B cell (primary cell): ENCODE results near the gene RANBP3. TPM values are rescaled to one million over a fixed set of nuclear protein-coding genes. Genes with fewer than 3 reads are reported as not detected.
A peak's percentile ranks its signal among the peaks of the same experiment; 100 is the strongest.

ENCODE experiments used
- ATAC-seq: fragments of 200-7000 bp; cut with Tn5 transposase; one replicate; pipeline ENCODE4 v1.10.0; 2021; ENCODE audit warnings: low read depth, mild to moderate bottlenecking, moderate number of reproducible peaks, moderate library complexity
- CTCF ChIA-PET: fragments of 350-600 bp; sonication (Branson Sonifier 250); formaldehyde crosslinking; loops from one replicate; lab custom pipeline; 2021; ENCODE audit warnings: antibody characterized with exemption, inconsistent platforms; lab: Charles Lee
- POLR2A ChIA-PET: fragments of 350-600 bp; sonication (Branson Sonifier 250); formaldehyde crosslinking; loops from one replicate; lab custom pipeline; 2021; ENCODE audit warnings: antibody characterized with exemption; lab: Charles Lee
- DNase-seq: peaks from one replicate; pipeline ENCODE4 v3.0.0; 2013
- H2AFZ ChIP-seq: 2 replicates; pipeline ENCODE4 v1.6.1; 2012; ENCODE audit warnings: mild to moderate bottlenecking, low read depth, low read length; ENCODE audit not compliant: insufficient read depth, poor library complexity, severe bottlenecking
- H3K27ac ChIP-seq, 2 donors: 1 replicate in 1 of 2; 2 replicates in 1 of 2; pipeline ENCODE4 v1.5.1; 2012 to 2013; ENCODE audit warnings: low read length in 2 of 2, mild to moderate bottlenecking in 2 of 2, moderate library complexity in 1 of 2
- H3K27me3 ChIP-seq, 4 experiments: fragments of 200-600 bp in 1 of 4; sonication (generic) in 1 of 4; replicated peaks in 1 of 4; 1 replicate in 2 of 4; 2 replicates in 2 of 4; pipeline versions ENCODE4 v1.6.1 to v1.7.0; 2013 to 2016; ENCODE audit warnings: low read length in 3 of 4, mild to moderate bottlenecking in 2 of 4, mixed read lengths in 1 of 4, moderate library complexity in 1 of 4; ENCODE audit not compliant: insufficient read depth in 4 of 4, control insufficient read depth in 3 of 4; ENCODE audit errors: control extremely low read depth in 1 of 4
- H3K36me3 ChIP-seq, 2 experiments: replicated peaks in 1 of 2; 1 replicate in 1 of 2; 2 replicates in 1 of 2; pipeline versions ENCODE4 v1.6.1 to v1.7.1; 2013; ENCODE audit warnings: low read length in 1 of 2; ENCODE audit not compliant: insufficient read depth in 2 of 2, control insufficient read depth in 1 of 2; ENCODE audit errors: control extremely low read depth in 1 of 2, extremely low read depth in 1 of 2
- H3K4me1 ChIP-seq, 2 donors: fragments of 200-600 bp in 1 of 2; sonication (generic) in 1 of 2; 1 replicate in 1 of 2; 2 replicates in 1 of 2; pipeline versions ENCODE4 v1.5.1 to v1.6.1; 2013 to 2017; ENCODE audit warnings: low read length in 2 of 2; ENCODE audit not compliant: control insufficient read depth in 2 of 2, insufficient read depth in 2 of 2
- H3K4me2 ChIP-seq: replicated peaks from 2 replicates; pipeline ENCODE3; 2012; ENCODE audit warnings: mild to moderate bottlenecking, low read depth, low read length; ENCODE audit not compliant: poor library complexity, severe bottlenecking
- H3K4me3 ChIP-seq, 5 experiments: fragments of 200-600 bp in 1 of 5; sonication (generic) in 1 of 5; 1 replicate in 3 of 5; 2 replicates in 2 of 5; pipeline versions ENCODE4 v1.5.1 to v1.7.0; 2011 to 2016; ENCODE audit warnings: low read length in 4 of 5, mild to moderate bottlenecking in 4 of 5, low read depth in 2 of 5, control low read depth in 1 of 5, moderate library complexity in 1 of 5; ENCODE audit not compliant: insufficient read depth in 1 of 5; ENCODE audit errors: control extremely low read depth in 1 of 5, extremely low read depth in 1 of 5
- H3K79me2 ChIP-seq: fragments of 200-600 bp; sonication (generic); one replicate; pipeline ENCODE4 v1.6.0; 2016; ENCODE audit warnings: low read length; ENCODE audit not compliant: control insufficient read depth, insufficient read depth
- H3K9ac ChIP-seq: fragments of 200-600 bp; sonication (generic); 2 replicates; pipeline ENCODE4 v1.6.1; 2017; ENCODE audit warnings: mild to moderate bottlenecking, low read length, moderate library complexity
- H3K9me3 ChIP-seq, 3 donors: one replicate each; pipeline versions ENCODE4 v1.6.1 to v1.7.1; 2013; ENCODE audit warnings: low read length in 2 of 3; ENCODE audit not compliant: control insufficient read depth in 2 of 3, insufficient read depth in 1 of 3; ENCODE audit errors: control extremely low read depth in 1 of 3
- H4K20me1 ChIP-seq: 2 replicates; pipeline ENCODE4 v1.6.0; 2012; ENCODE audit warnings: mild to moderate bottlenecking, low read length; ENCODE audit not compliant: insufficient read depth, control insufficient read depth, poor library complexity, severe bottlenecking
- H3K27ac Mint-ChIP-seq: one replicate; pipeline ENCODE4 v1.8.0; 2021; ENCODE audit warnings: mixed read lengths
- H3K27me3 Mint-ChIP-seq: one replicate; pipeline ENCODE4 v1.8.0; 2021; ENCODE audit warnings: mixed read lengths
- H3K4me1 Mint-ChIP-seq: one replicate; pipeline ENCODE4 v1.8.0; 2021; ENCODE audit warnings: mixed read lengths
- H3K4me3 Mint-ChIP-seq: one replicate; pipeline ENCODE4 v1.8.0; 2021; ENCODE audit warnings: mixed read lengths
- H3K9me3 Mint-ChIP-seq: one replicate; pipeline ENCODE4 v1.8.0; 2022; ENCODE audit warnings: mixed read lengths; ENCODE audit not compliant: insufficient read depth
- CTCF ChIP-seq: fragments of 200-600 bp; IDR thresholded peaks from one replicate; pipeline ENCODE4 v1.8.0; 2022; ENCODE audit warnings: antibody characterized with exemption, mild to moderate bottlenecking
- EZH2 ChIP-seq: IDR thresholded peaks from 2 replicates; pipeline ENCODE4 v1.6.1; 2012; ENCODE audit warnings: borderline replicate concordance, low read depth, mild to moderate bottlenecking, moderate library complexity, low read length; ENCODE audit not compliant: insufficient read depth, poor library complexity, severe bottlenecking
- WGBS: methylation state at CpG from one replicate; pipeline ENCODE4 v1.1.5; 2013; ENCODE audit warnings: missing lambda C conversion rate; ENCODE audit not compliant: insufficient coverage; 5-methylcytosine and 5-hydroxymethylcytosine counted together
- intact Hi-C: fragments of 100-400 bp; cut with micrococcal nuclease; formaldehyde crosslinking; loops from one replicate; pipeline ENCODE4 v1.10.0; 2022
- polyA plus RNA-seq: library from polyadenylated mRNA; depleted of rRNA; stranded (reverse); fragments of >200 nt; gene quantifications from 2 replicates; pipeline ENCODE4 v1.2.3, GENCODE V29; 2012
- total RNA-seq, 2 donors: library from RNA; stranded (reverse); fragments of 120-200 nt in 1 of 2; gene quantifications; 1 replicate in 1 of 2; 2 replicates in 1 of 2; pipeline versions ENCODE4 v1.2.3 to v1.2.4, GENCODE V29; 2013 to 2022

RANBP3 gene
- total and polyA plus RNA-seq, 2 donors (not counting 1 experiment from before 2014, with no cell fraction given), result 86.7 to 91.7 TPM

DNA sequence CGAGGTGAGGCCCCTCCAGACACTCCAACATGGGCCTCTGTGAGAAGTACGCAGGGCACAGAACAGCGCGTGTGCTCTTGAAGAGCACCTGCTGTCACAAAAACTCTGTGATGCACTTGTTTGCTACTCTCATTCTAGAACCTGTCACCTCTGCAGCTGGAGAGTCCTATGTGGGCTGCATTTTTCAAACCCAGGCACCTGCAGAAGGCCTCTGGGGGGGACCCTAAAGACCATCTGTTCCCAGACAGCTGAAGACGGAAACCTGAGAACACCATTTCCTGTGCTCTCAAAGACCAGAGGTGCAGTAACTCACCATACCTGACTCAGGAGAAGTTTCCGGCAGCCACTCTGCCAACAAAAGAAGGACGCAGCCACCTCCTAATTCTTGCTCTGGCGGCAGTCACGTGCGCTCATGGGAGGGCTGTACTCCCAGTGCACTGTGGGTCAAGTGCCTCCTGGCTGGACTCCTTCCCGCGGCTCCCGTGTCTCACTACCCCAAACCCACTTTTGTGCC lies 28.1 kb downstream of the RANBP3 start:
- ATAC-seq (no peak), DNase-seq (no peak)
- Mint-ChIP-seq H3K4me3 (no peak overlapping the region), H3K27ac (no peak overlapping the region), H3K9me3 (no peaks in the 10 kb centered on the region), H3K4me1 (peaks cover 70% of the 10 kb centered on the region), H3K27me3 (no peaks in the 10 kb centered on the region)
- no peak overlapping the region for H3K4me2 ChIP-seq
- H3K9ac ChIP-seq, result no peak overlapping the region
- no peaks in the 10 kb centered on the region for H3K9me3 ChIP-seq
- peaks cover 33 to 43% of the 10 kb centered on the region in 2 donors for H3K4me1 ChIP-seq
- 61% methylated on average over 13 of the region's 13 CpGs for WGBS
- no peak overlapping the region for H2AFZ ChIP-seq
- H3K36me3 ChIP-seq, result peaks cover 0 to 28% of the 10 kb centered on the region in 2 experiments
- ChIA-PET CTCF (no interaction called here), POLR2A (no interaction called here)
- no peak overlapping the region for H3K27ac ChIP-seq
- H3K27me3 ChIP-seq, result no peaks in the 10 kb centered on the region
- peaks cover 99% of the 10 kb centered on the region for H4K20me1 ChIP-seq
- intact Hi-C loops, result no loop called here
- no peak for TF ChIP-seq EZH2
- TF ChIP-seq CTCF, result no peak
- H3K79me2 ChIP-seq, result peaks cover 98% of the 10 kb centered on the region
- no peak overlapping the region for H3K4me3 ChIP-seq

DNA sequence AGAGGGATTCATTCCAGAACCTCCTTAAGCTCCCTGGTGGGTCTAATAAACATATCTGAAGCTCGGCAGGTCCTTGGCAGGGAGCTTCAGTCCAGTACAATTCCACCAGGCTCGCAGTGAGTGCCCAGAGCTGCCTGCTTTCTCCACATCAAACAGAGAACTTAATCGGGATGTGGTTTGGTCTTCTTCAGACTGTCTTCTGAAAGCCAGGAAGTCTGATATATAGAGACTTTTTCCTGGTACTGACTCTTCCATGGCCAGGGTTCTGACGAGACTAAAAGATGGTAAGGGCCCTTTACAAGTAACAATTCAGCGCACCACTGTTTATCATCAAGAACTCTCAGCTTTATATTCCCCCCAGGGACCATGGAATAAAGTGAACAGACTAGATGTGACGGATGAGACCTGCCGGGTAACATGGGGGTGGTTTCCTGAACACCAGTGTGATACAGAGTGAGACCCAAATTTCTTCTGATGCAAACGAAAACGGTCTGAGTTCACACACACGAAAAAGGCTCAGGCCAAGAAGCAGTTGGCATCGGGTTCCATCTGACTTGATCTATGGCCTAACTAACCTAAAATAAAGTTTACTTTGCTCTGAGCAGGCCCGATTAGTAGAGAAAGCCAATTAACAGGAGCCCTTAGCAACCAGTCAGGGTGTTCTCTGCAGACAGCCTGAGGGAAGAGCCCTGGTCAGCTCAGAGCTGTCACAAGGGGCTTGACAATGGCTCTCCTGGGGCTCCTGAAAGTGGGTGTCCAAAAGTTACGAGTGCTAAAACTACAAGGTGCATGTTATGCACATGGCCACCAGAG lies 29.0 kb downstream of the RANBP3 start:
- ATAC-seq (no peak), DNase-seq (no peak)
- TF ChIP-seq EZH2 (no peak), CTCF (no peak)
- H3K9ac ChIP-seq, result no peak overlapping the region
- H3K27ac Mint-ChIP-seq, result peak overlapping the region; percentile 53
- no peak overlapping the region for H2AFZ ChIP-seq
- no peak overlapping the region for H3K4me3 Mint-ChIP-seq
- intact Hi-C loops, result no loop called here
- H4K20me1 ChIP-seq, result peaks cover 99% of the 10 kb centered on the region
- H3K27me3 ChIP-seq, result no peaks in the 10 kb centered on the region
- H3K36me3 ChIP-seq, result peaks cover 0 to 32% of the 10 kb centered on the region in 2 experiments
- POLR2A ChIA-PET, result no interaction called here
- peaks cover 98% of the 10 kb centered on the region for H3K79me2 ChIP-seq
- no peak overlapping the region for H3K27ac ChIP-seq
- H3K4me3 ChIP-seq, result no peak overlapping the region
- peaks cover 61% of the 10 kb centered on the region for H3K4me1 Mint-ChIP-seq
- H3K9me3 Mint-ChIP-seq, result no peaks in the 10 kb centered on the region
- WGBS, result 80% methylated on average over 10 of the region's 13 CpGs
- peaks cover 29 to 36% of the 10 kb centered on the region in 2 donors for H3K4me1 ChIP-seq
- H3K27me3 Mint-ChIP-seq, result no peaks in the 10 kb centered on the region
- H3K9me3 ChIP-seq, result no peaks in the 10 kb centered on the region
- CTCF ChIA-PET, result interaction anchor here (2.6 kb wide), 1 partner anchor 19 kb away, joined by 9 read pairs; no protein-coding TSS in a partner anchor
- no peak overlapping the region for H3K4me2 ChIP-seq
